Hepatocyte (in vitro differentiated cells): ENCODE measurements around the gene STX11. TPM values are rescaled to one million over a fixed set of nuclear protein-coding genes. Genes with fewer than 3 reads are reported as not detected.

Experiments used
- DNase-seq: peaks from one replicate; pipeline ENCODE4 v3.0.0-alpha.2; 2016; ENCODE audit warnings: low spot score
- H2AFZ ChIP-seq: fragments of 200-600 bp; sonication (generic); 2 replicates; pipeline ENCODE4 v1.6.0; 2016; ENCODE audit warnings: antibody characterized with exemption, mild to moderate bottlenecking
- H3K27ac ChIP-seq: fragments of 200-600 bp; sonication (generic); 2 replicates; pipeline ENCODE4 v1.5.1; 2016; ENCODE audit warnings: mild to moderate bottlenecking
- H3K27me3 ChIP-seq: fragments of 200-600 bp; sonication (generic); 2 replicates; pipeline ENCODE4 v1.6.1; 2016
- H3K36me3 ChIP-seq: fragments of 200-600 bp; sonication (generic); replicated peaks from 2 replicates; pipeline ENCODE4 v1.5.1; 2016; ENCODE audit warnings: low read depth; ENCODE audit not compliant: insufficient read depth
- H3K4me1 ChIP-seq: fragments of 200-600 bp; sonication (generic); 2 replicates; pipeline ENCODE4 v1.5.1; 2016; ENCODE audit warnings: mild to moderate bottlenecking, moderate library complexity; ENCODE audit not compliant: insufficient read depth
- H3K4me2 ChIP-seq: fragments of 200-600 bp; sonication (generic); 2 replicates; pipeline ENCODE4 v1.6.0; 2016
- H3K4me3 ChIP-seq: fragments of 200-600 bp; sonication (generic); 2 replicates; pipeline ENCODE4 v1.5.1; 2016; ENCODE audit warnings: mild to moderate bottlenecking
- H3K79me2 ChIP-seq: fragments of 200-600 bp; sonication (generic); 2 replicates; pipeline ENCODE4 v1.6.0; 2017; ENCODE audit warnings: mild to moderate bottlenecking
- H3K9me2 ChIP-seq: fragments of 200-600 bp; sonication (generic); replicated peaks from 2 replicates; pipeline ENCODE4 v1.6.0; 2017; ENCODE audit warnings: mild to moderate bottlenecking; ENCODE audit not compliant: insufficient read depth
- H3K9me3 ChIP-seq: fragments of 200-600 bp; sonication (generic); 2 replicates; pipeline ENCODE4 v1.5.1; 2016; ENCODE audit warnings: low read depth, mild to moderate bottlenecking
- H4K20me1 ChIP-seq: fragments of 200-600 bp; sonication (generic); 2 replicates; pipeline ENCODE4 v1.6.0; 2016; ENCODE audit warnings: mild to moderate bottlenecking; ENCODE audit not compliant: insufficient read depth, poor library complexity, severe bottlenecking
- CTCF ChIP-seq: fragments of 200-600 bp; sonication (generic); IDR thresholded peaks from 2 replicates; pipeline ENCODE4 v1.5.1; 2016; ENCODE audit warnings: antibody characterized with exemption, mild to moderate bottlenecking; ENCODE audit not compliant: poor library complexity
- EZH2 ChIP-seq: fragments of 200-600 bp; sonication (generic); IDR thresholded peaks from 2 replicates; pipeline ENCODE4 v1.6.1; 2016; ENCODE audit warnings: antibody characterized with exemption, mild to moderate bottlenecking, borderline replicate concordance
- EZH2phosphoT487 ChIP-seq: fragments of 200-600 bp; sonication (generic); IDR thresholded peaks from one replicate; pipeline ENCODE4 v1.6.1; 2018; ENCODE audit warnings: antibody characterized with exemption, mild to moderate bottlenecking, low read depth, moderate library complexity; ENCODE audit not compliant: unreplicated experiment, severe bottlenecking
- WGBS: methylation state at CpG from one replicate; pipeline ENCODE4 v1.1.6; 2016; ENCODE audit warnings: low lambda C conversion rate; ENCODE audit errors: missing lambda C conversion rate; 5-methylcytosine and 5-hydroxymethylcytosine counted together
- polyA plus RNA-seq: library from polyadenylated mRNA; unstranded; fragments of >200 nt; fragmentation: Nextera tagmentation; extraction: Ambion mirVana; gene quantifications from 2 replicates; pipeline ENCODE4 v1.2.1, GENCODE V29; 2016
- total RNA-seq: library from RNA; depleted of rRNA; stranded (reverse); fragments of >200 nt; gene quantifications from 2 replicates; pipeline ENCODE4 v1.2.3, GENCODE V29; 2014

The STX11 gene
- total and polyA plus RNA-seq, 2 experiments from 2014 or later, result 0.27 to 0.48 TPM

GRCh38 chr6:144106206-144106605 lies 44.1 kb upstream of the STX11 start:
- no peak overlapping the region for H2AFZ ChIP-seq
- no peaks in the 10 kb centered on the region for H3K9me3 ChIP-seq
- H3K4me2 ChIP-seq, result no peak overlapping the region
- H3K79me2 ChIP-seq, result no peaks in the 10 kb centered on the region
- H3K36me3 ChIP-seq, result no peaks in the 10 kb centered on the region
- H4K20me1 ChIP-seq, result no peaks in the 10 kb centered on the region
- H3K4me1 ChIP-seq, result no peaks in the 10 kb centered on the region
- H3K9me2 ChIP-seq, result no peaks in the 10 kb centered on the region
- 83% methylated on average over 1 of the region's 1 CpG for WGBS
- H3K4me3 ChIP-seq, result no peak overlapping the region
- TF ChIP-seq EZH2 (no peak), EZH2phosphoT487 (no peak), CTCF (no peak)
- no peak overlapping the region for H3K27ac ChIP-seq
- H3K27me3 ChIP-seq, result no peaks in the 10 kb centered on the region
- DNase-seq, result no peak

- Histone ChIP-seq H3K79me2 (no peaks in the 10 kb centered on the region), H3K4me3 (no peak overlapping the region), H3K27me3 (no peaks in the 10 kb centered on the region), H3K36me3 (no peaks in the 10 kb centered on the region), H4K20me1 (no peaks in the 10 kb centered on the region), H3K4me1 (no peaks in the 10 kb centered on the region), H3K9me3 (no peaks in the 10 kb centered on the region), H3K9me2 (no peaks in the 10 kb centered on the region), H2AFZ (no peak overlapping the region), H3K27ac (no peak overlapping the region), H3K4me2 (no peak overlapping the region)
- 79% methylated on average over 5 of the region's 5 CpGs for WGBS
- TF ChIP-seq EZH2phosphoT487, result no peak
- no peak for TF ChIP-seq CTCF
- no peak for TF ChIP-seq EZH2
- no peak for DNase-seq
Observed at GRCh38 chr6:144110210-144110609, 40.1 kb upstream of the STX11 start.

GRCh38 chr6:144113366-144113765 lies 37.0 kb upstream of the STX11 start:
- Histone ChIP-seq H4K20me1 (no peaks in the 10 kb centered on the region), H3K27me3 (no peaks in the 10 kb centered on the region), H3K4me2 (no peak overlapping the region), H3K36me3 (no peaks in the 10 kb centered on the region), H3K9me3 (no peaks in the 10 kb centered on the region), H2AFZ (no peak overlapping the region), H3K4me1 (no peaks in the 10 kb centered on the region), H3K4me3 (no peak overlapping the region), H3K79me2 (no peaks in the 10 kb centered on the region), H3K27ac (no peak overlapping the region), H3K9me2 (no peaks in the 10 kb centered on the region)
- TF ChIP-seq EZH2phosphoT487 (no peak), CTCF (no peak), EZH2 (no peak)
- DNase-seq, result no peak
- WGBS, result 96% methylated on average over 6 of the region's 6 CpGs

- Histone ChIP-seq H3K4me3 (no peak overlapping the region), H3K27me3 (no peaks in the 10 kb centered on the region), H3K79me2 (no peaks in the 10 kb centered on the region), H4K20me1 (no peaks in the 10 kb centered on the region), H2AFZ (no peak overlapping the region), H3K4me1 (no peaks in the 10 kb centered on the region), H3K9me3 (no peaks in the 10 kb centered on the region), H3K9me2 (no peaks in the 10 kb centered on the region), H3K27ac (no peak overlapping the region), H3K36me3 (no peaks in the 10 kb centered on the region), H3K4me2 (no peak overlapping the region)
- no peak for DNase-seq
- no peak for TF ChIP-seq EZH2
- TF ChIP-seq EZH2phosphoT487, result no peak
- no peak for TF ChIP-seq CTCF
- WGBS, result 89% methylated on average over 3 of the region's 3 CpGs
Observed at GRCh38 chr6:144115219-144115618, 35.1 kb upstream of the STX11 start.
